Gastrocnemius medialis (tissue), 4 donors: ENCODE results near the gene SIGLECL1. TPM values are rescaled to one million over a fixed set of nuclear protein-coding genes. Genes with fewer than 3 reads are reported as not detected.

Experiments used
- ATAC-seq, 2 donors: fragments of 150-250 bp; one replicate each; pipeline ENCODE4 v1.9.1; 2016
- DNase-seq, 2 donors: peaks; one replicate each; pipeline ENCODE4 v3.0.0-alpha.2; 2019
- H3K27ac ChIP-seq, 4 donors: fragments of 200-600 bp; sonication (generic); 1 replicate in 1 of 4; 2 replicates in 3 of 4; pipeline ENCODE4 v1.5.1; 2016 to 2018; ENCODE audit warnings: mild to moderate bottlenecking in 2 of 4, moderate library complexity in 1 of 4
- H3K27me3 ChIP-seq, 3 donors: fragments of 200-600 bp; sonication (generic) in 2 of 3; 1 replicate in 1 of 3; 2 replicates in 2 of 3; pipeline versions ENCODE4 v1.5.1 to v1.6.0; 2016 to 2019; ENCODE audit warnings: mild to moderate bottlenecking in 1 of 3, moderate library complexity in 1 of 3
- H3K36me3 ChIP-seq, 2 donors: fragments of 200-600 bp; sonication (generic) in 1 of 2; one replicate each; pipeline ENCODE4 v1.5.1; 2017 to 2018
- H3K4me1 ChIP-seq, 2 donors: fragments of 200-600 bp; sonication (generic) in 1 of 2; one replicate each; pipeline ENCODE4 v1.5.1; 2016 to 2017; ENCODE audit warnings: mild to moderate bottlenecking in 2 of 2
- H3K4me3 ChIP-seq, 4 donors: fragments of 200-600 bp; sonication (generic) in 3 of 4; 1 replicate in 1 of 4; 2 replicates in 3 of 4; pipeline ENCODE4 v1.5.1; 2016 to 2019; ENCODE audit warnings: mild to moderate bottlenecking in 2 of 4
- H3K9me3 ChIP-seq, 3 donors: fragments of 200-600 bp; sonication (generic) in 2 of 3; 1 replicate in 1 of 3; 2 replicates in 2 of 3; pipeline ENCODE4 v1.5.1; 2016 to 2019
- CTCF ChIP-seq, 5 experiments: fragments of 450-650 bp in 3 of 5; fragments of 200-600 bp in 2 of 5; sonication (generic) in 2 of 5; IDR thresholded peaks in 4 of 5; conservative IDR thresholded peaks in 1 of 5; 1 replicate in 4 of 5; 2 replicates in 1 of 5; pipeline ENCODE4 v1.5.1; 2016 to 2019; ENCODE audit warnings: antibody characterized with exemption in 5 of 5, mild to moderate bottlenecking in 3 of 5, moderate library complexity in 3 of 5
- POLR2A ChIP-seq, 2 donors: fragments of 450-650 bp; IDR thresholded peaks; one replicate each; pipeline ENCODE4 v1.6.1; 2017; ENCODE audit warnings: antibody characterized with exemption in 2 of 2, mild to moderate bottlenecking in 2 of 2, moderate library complexity in 2 of 2
- in situ Hi-C, 4 donors: fragments of 200-750 bp; cut with MboI; loops; one replicate each; pipeline versions ENCODE4 v1.15.0 to v1.8.0; 2017; ENCODE audit warnings: low sequenced_read_pairs in 4 of 4
- intact Hi-C: fragments of 100-400 bp; cut with DNase I; formaldehyde crosslinking; loops from one replicate; pipeline ENCODE4 v1.15.1; 2023; ENCODE audit warnings: low total_unique reads
- total RNA-seq, 4 donors: library from RNA; depleted of rRNA; stranded (reverse); fragments of >200 nt; gene quantifications; one replicate each; pipeline versions ENCODE4 v1.1.0 to v1.2.3, GENCODE V29; 2016

SIGLECL1 gene
- total RNA-seq, 4 donors from 2014 or later = not detected

- Histone ChIP-seq H3K36me3 (no peaks in the 10 kb centered on the region), H3K4me1 (no peaks in the 10 kb centered on the region), H3K4me3 (no peak overlapping the region), H3K9me3 (no peaks in the 10 kb centered on the region), H3K27me3 (no peaks in the 10 kb centered on the region), H3K27ac (no peak overlapping the region)
- DNase-seq = no peak
- TF ChIP-seq CTCF (IDR thresholded peaks at IDR 0.05 in 4 of 5, conservative IDR thresholded peaks at IDR 0.05 in 1 of 5) = no peak
- TF ChIP-seq POLR2A (IDR thresholded peaks at IDR 0.05) = no peak
- intact Hi-C loops (no loop called here), in situ Hi-C loops (no loop called here)
- no peak for ATAC-seq
Observed at GRCh38 chr19:51293571-51294210, 42.8 kb downstream of the SIGLECL1 start.

- DNase-seq (no peak), ATAC-seq (no peak)
- no peaks in the 10 kb centered on the region for H3K36me3 ChIP-seq
- no peaks in the 10 kb centered on the region for H3K4me1 ChIP-seq
- intact Hi-C loops = no loop called here
- no peaks in the 10 kb centered on the region for H3K27me3 ChIP-seq
- TF ChIP-seq CTCF (IDR thresholded peaks at IDR 0.05 in 4 of 5, conservative IDR thresholded peaks at IDR 0.05 in 1 of 5) (no peak), POLR2A (IDR thresholded peaks at IDR 0.05) (no peak)
- in situ Hi-C loops = no loop called here
- no peaks in the 10 kb centered on the region for H3K9me3 ChIP-seq
- no peak overlapping the region for H3K27ac ChIP-seq
- no peak overlapping the region for H3K4me3 ChIP-seq
Observed at GRCh38 chr19:51294211-51294976, 43.5 kb downstream of the SIGLECL1 start.

- TF ChIP-seq POLR2A (IDR thresholded peaks at IDR 0.05) = no peak
- TF ChIP-seq CTCF (IDR thresholded peaks at IDR 0.05 in 4 of 5, conservative IDR thresholded peaks at IDR 0.05 in 1 of 5) = no peak
- Histone ChIP-seq H3K4me1 (no peaks in the 10 kb centered on the region), H3K27me3 (no peaks in the 10 kb centered on the region), H3K9me3 (no peaks in the 10 kb centered on the region), H3K36me3 (no peaks in the 10 kb centered on the region), H3K4me3 (no peak overlapping the region), H3K27ac (no peak overlapping the region)
- ATAC-seq (no peak), DNase-seq (no peak)
- in situ Hi-C loops (no loop called here), intact Hi-C loops (no loop called here)
Observed at GRCh38 chr19:51294977-51295375, 44.1 kb downstream of the SIGLECL1 start.

- Histone ChIP-seq H3K4me3 (no peak overlapping the region), H3K4me1 (no peaks in the 10 kb centered on the region), H3K9me3 (no peaks in the 10 kb centered on the region), H3K27ac (no peak overlapping the region), H3K27me3 (no peaks in the 10 kb centered on the region), H3K36me3 (no peaks in the 10 kb centered on the region)
- intact Hi-C loops (no loop called here), in situ Hi-C loops (no loop called here)
- DNase-seq = no peak
- TF ChIP-seq POLR2A (IDR thresholded peaks at IDR 0.05) (no peak), CTCF (IDR thresholded peaks at IDR 0.05 in 4 of 5, conservative IDR thresholded peaks at IDR 0.05 in 1 of 5) (no peak)
- no peak for ATAC-seq
Observed at GRCh38 chr19:51295382-51296126, 44.7 kb downstream of the SIGLECL1 start.
